Measurements from ENCODE around the gene PAX7. TPM values are rescaled to one million over a fixed set of nuclear protein-coding genes. Genes with fewer than 3 reads are reported as not detected.

Gene PAX7
- total and polyA plus RNA-seq, 7 donors = not detected

- 49 to 56% methylated on average over 8 of the region's 8 CpGs for WGBS, 2 donors
- Histone ChIP-seq H3K9me3 (no peaks in the 10 kb centered on the region), H3K4me1 (peaks cover 0 to 12% (median 8%) of the 10 kb centered on the region in 4 donors)
These were observed 90.4 kb downstream of the PAX7 start for GRCh38 chr1:18721041-18721440.

GRCh38 chr1:18721776-18722175 lies 91.1 kb downstream of the PAX7 start:
- intact Hi-C loops (cut with DNase I) = no loop called here

More at GRCh38 chr1:18721041-18721440, 90.4 kb downstream of the PAX7 start:
- DNase-seq = no peak
- H3K4me3 ChIP-seq = no peak overlapping the region
- TF ChIP-seq POLR2AphosphoS5 (IDR thresholded peaks at IDR 0.05) (no peak), EP300 (IDR thresholded peaks at IDR 0.05) (no peak)
- TF ChIP-seq, protein P1, sequence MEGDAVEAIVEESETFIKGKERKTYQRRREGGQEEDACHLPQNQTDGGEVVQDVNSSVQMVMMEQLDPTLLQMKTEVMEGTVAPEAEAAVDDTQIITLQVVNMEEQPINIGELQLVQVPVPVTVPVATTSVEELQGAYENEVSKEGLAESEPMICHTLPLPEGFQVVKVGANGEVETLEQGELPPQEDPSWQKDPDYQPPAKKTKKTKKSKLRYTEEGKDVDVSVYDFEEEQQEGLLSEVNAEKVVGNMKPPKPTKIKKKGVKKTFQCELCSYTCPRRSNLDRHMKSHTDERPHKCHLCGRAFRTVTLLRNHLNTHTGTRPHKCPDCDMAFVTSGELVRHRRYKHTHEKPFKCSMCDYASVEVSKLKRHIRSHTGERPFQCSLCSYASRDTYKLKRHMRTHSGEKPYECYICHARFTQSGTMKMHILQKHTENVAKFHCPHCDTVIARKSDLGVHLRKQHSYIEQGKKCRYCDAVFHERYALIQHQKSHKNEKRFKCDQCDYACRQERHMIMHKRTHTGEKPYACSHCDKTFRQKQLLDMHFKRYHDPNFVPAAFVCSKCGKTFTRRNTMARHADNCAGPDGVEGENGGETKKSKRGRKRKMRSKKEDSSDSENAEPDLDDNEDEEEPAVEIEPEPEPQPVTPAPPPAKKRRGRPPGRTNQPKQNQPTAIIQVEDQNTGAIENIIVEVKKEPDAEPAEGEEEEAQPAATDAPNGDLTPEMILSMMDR (IDR thresholded peaks at IDR 0.05) = no peak
- intact Hi-C loops (cut with DNase I) = no loop called here
- no peaks in the 10 kb centered on the region for H3K36me3 ChIP-seq
- H3K27me3 ChIP-seq = peaks cover 12 to 98% (median 68%) of the 10 kb centered on the region in 3 donors
- H3K27ac ChIP-seq = no peak overlapping the region

DNA sequence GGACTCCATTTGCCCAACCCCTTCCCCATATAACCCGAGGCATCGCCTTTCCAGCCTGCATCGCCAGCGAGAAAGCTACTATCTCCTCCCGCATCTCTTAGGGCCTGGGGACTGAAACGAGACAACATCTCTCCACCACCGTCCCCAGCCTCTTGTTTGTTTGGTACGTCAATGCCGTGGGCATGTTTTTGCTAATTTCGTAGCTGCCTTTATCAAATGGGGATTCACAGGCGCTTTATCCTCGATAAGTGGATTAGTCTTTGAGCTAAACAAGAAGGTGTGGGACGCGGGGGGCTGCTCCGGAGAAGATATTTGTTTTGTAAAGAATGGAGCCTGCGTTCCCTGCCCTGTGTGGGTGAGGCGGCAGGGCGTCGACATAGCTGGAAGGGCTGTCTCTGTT lies 91.6 kb downstream of the PAX7 start:
- H3K27me3 ChIP-seq = peaks cover 4 to 96% (median 65%) of the 10 kb centered on the region in 3 donors
- WGBS, 2 donors = 39 to 55% methylated on average over 19 of the region's 19 CpGs

More at GRCh38 chr1:18721776-18722175, 91.1 kb downstream of the PAX7 start:
- TF ChIP-seq, protein P1 (IDR thresholded peaks at IDR 0.05) = no peak
- TF ChIP-seq POLR2A (IDR thresholded peaks at IDR 0.05) (no peak), POLR2AphosphoS5 (IDR thresholded peaks at IDR 0.05) (no peak), EP300 (IDR thresholded peaks at IDR 0.05) (no peak)
- Histone ChIP-seq H3K4me1 (peaks cover 0 to 6% (median 6%) of the 10 kb centered on the region in 4 donors), H3K27ac (no peak overlapping the region), H3K36me3 (no peaks in the 10 kb centered on the region), H3K27me3 (peaks cover 9 to 98% (median 70%) of the 10 kb centered on the region in 3 donors), H3K4me3 (no peak overlapping the region), H3K9me3 (no peaks in the 10 kb centered on the region)
- no peak for DNase-seq
- 74 to 84% methylated on average over 1 of the region's 1 CpG for WGBS, 2 donors

GRCh38 chr1:18723206-18723605 lies 92.6 kb downstream of the PAX7 start:
- WGBS, 2 donors = 71 to 78% methylated on average over 9 of the region's 9 CpGs

More for the DNA sequence above, 91.6 kb downstream of the PAX7 start:
- TF ChIP-seq EP300 (IDR thresholded peaks at IDR 0.05) (no peak), POLR2A (IDR thresholded peaks at IDR 0.05) (no peak), POLR2AphosphoS5 (IDR thresholded peaks at IDR 0.05) (no peak)
- TF ChIP-seq, protein P1 (IDR thresholded peaks at IDR 0.05) = no peak
- Histone ChIP-seq H3K36me3 (no peaks in the 10 kb centered on the region), H3K9me3 (no peaks in the 10 kb centered on the region), H3K4me1 (peaks cover 0 to under 1% (median under 1%) of the 10 kb centered on the region in 4 donors), H3K4me3 (no peak overlapping the region), H3K27ac (no peak overlapping the region)
- no peak for DNase-seq
- intact Hi-C loops (cut with DNase I) = no loop called here

More at GRCh38 chr1:18723206-18723605, 92.6 kb downstream of the PAX7 start:
- TF ChIP-seq POLR2AphosphoS5 (IDR thresholded peaks at IDR 0.05) (no peak), EP300 (IDR thresholded peaks at IDR 0.05) (no peak), POLR2A (IDR thresholded peaks at IDR 0.05) (no peak)
- TF ChIP-seq, protein P1 (IDR thresholded peaks at IDR 0.05) = no peak
- Histone ChIP-seq H3K27me3 (peaks cover 3 to 96% (median 56%) of the 10 kb centered on the region in 3 donors), H3K27ac (no peak overlapping the region), H3K4me1 (no peaks in the 10 kb centered on the region), H3K4me3 (no peak overlapping the region), H3K9me3 (no peaks in the 10 kb centered on the region), H3K36me3 (no peaks in the 10 kb centered on the region)
- intact Hi-C loops (cut with DNase I) = no loop called here
- DNase-seq = no peak

Measured in sigmoid colon (tissue), 7 donors.